ENCODE data around the gene CD151.

The CD151 gene

DNA sequence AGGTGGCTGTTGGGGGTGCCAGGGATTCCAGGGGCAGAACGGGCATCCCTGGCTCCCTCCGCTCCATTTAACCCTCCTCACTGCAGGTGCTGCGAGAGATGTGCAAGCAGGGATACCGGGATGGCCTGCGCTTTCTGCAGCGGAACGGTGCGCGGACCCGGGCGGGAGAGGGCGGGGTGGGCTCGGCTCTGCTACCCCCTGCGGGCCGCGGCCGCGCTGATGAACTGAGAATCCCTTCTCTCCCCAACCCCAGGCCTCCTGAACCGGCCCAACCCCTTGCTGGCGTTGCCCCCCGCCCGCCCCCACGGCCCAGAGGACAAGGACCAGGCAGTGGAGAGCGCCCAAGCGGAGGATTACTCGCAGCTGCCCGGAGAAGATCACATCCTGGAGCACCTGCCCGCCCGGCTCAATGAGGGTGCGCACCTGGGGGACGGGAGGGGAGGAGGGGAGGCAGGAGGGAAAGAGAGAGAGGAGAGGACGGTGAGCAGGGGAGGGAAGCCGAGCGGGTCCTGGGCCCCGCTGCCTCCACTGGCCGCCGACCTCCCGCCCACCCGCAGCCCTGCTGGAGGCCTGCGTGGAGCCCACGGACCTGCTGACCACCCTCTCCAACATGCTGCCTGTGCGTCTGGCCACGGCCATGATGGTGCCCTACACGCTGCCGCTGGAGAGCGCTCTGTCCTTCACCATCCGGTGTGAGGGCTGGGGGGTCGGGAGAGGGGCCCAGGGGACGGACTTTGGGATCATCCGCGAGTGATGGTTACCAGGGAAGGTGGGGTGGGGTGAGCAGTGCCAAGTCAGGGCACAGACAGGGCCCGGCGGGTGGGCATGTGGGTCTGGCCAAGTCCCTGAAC lies 9.1 kb upstream of the CD151 start:
- no peak for TF ChIP-seq CTCF (IDR thresholded peaks at IDR 0.05; ENCODE audit: low read depth, low read length)
- H3K4me3 ChIP-seq (ENCODE audit: low read depth, low read length) = no peak overlapping the region

GRCh38 chr11:824292-824880 lies 8.4 kb upstream of the CD151 start:
- H3K4me3 ChIP-seq (ENCODE audit: low read depth, low read length) = no peak overlapping the region
- TF ChIP-seq CTCF (IDR thresholded peaks at IDR 0.05; ENCODE audit: low read depth, low read length) = no peak

- TF ChIP-seq CTCF (IDR thresholded peaks at IDR 0.05; ENCODE audit: low read depth, low read length) = no peak
- H3K4me3 ChIP-seq (ENCODE audit: low read depth, low read length) = no peak overlapping the region
These were observed 7.8 kb upstream of the CD151 start for GRCh38 chr11:824942-825341.

- TF ChIP-seq CTCF (IDR thresholded peaks at IDR 0.05; ENCODE audit: low read depth, low read length) = no peak
- H3K4me3 ChIP-seq (ENCODE audit: low read depth, low read length) = no peak overlapping the region
These were observed 7.2 kb upstream of the CD151 start for GRCh38 chr11:825366-826226.

DNA sequence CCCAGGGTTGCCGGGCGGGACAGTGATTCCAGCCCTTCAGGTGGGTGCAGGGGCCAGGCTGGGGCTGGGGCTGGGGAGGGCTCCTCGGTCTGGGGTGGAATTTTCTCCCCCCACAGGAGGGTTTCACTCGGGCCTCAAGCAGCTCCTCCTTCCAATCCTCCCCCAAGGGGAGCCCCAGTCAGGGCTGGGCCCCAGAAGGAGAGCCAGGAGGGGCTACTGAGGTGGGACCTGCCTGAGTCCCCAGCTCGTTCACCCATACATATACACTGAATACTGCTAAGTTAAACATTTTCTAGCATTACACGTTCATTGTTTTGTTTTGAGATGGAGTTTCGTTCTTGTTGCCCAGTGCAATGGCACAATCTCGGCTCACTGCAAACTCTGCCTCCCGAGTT lies 6.5 kb upstream of the CD151 start:
- TF ChIP-seq CTCF (IDR thresholded peaks at IDR 0.05; ENCODE audit: low read depth, low read length) = no peak
- H3K4me3 ChIP-seq (ENCODE audit: low read depth, low read length) = no peak overlapping the region

DNA sequence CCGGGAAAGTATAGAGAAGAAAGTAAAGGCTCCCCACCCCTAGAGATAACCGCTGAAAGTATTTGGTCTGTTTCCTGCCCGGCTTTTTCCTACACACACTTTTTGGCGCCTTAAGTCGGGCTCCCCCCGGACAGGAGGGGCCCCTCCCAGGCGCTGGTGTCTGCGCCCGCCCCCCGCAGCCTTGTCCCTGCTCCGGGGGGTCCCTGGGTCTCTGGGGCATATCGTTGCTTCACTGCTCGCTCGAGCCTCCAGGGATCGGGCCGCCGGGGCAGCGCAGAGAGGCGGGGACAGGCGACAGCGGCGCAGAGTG lies 6.0 kb upstream of the CD151 start:
- no peak for TF ChIP-seq CTCF (IDR thresholded peaks at IDR 0.05; ENCODE audit: low read depth, low read length)
- H3K4me3 ChIP-seq (ENCODE audit: low read depth, low read length) = no peak overlapping the region

All from WI38 (cell line).